Measurements from ENCODE around the gene CAPRIN2. TPM values are rescaled to one million over a fixed set of nuclear protein-coding genes. Genes with fewer than 3 reads are reported as not detected.

The CAPRIN2 gene
- total RNA-seq, result 7.8 TPM

GRCh38 chr12:30754750-30755394, at the start of gene CAPRIN2:
Gene CAPRIN2 (minus strand): TSS chr12:30754951. CDS start chr12:30753520, 1,431 bp downstream.
- DNase-seq (ENCODE audit: low read depth in 2 of 3, low spot score in 2 of 3), result peak; percentile 86 to 94 (median 92)

GRCh38 chr12:30797689-30798088, 42.9 kb upstream of the CAPRIN2 start:
- peak in 1 of 3 donors; percentile 14 for DNase-seq (ENCODE audit: low read depth in 2 of 3, low spot score in 2 of 3)

- no peak for DNase-seq (ENCODE audit: low read depth in 2 of 3, low spot score in 2 of 3)
Measured at GRCh38 chr12:30796891-30797371, 42.2 kb upstream of the CAPRIN2 start.

- DNase-seq (ENCODE audit: low read depth in 2 of 3, low spot score in 2 of 3), result peak in 1 of 3 donors; percentile 13
Measured at GRCh38 chr12:30796313-30796780, 41.6 kb upstream of the CAPRIN2 start.

- DNase-seq (ENCODE audit: low read depth in 2 of 3, low spot score in 2 of 3), result peak in 2 of 3 donors; percentile 59 to 69
Measured at GRCh38 chr12:30795410-30796312, 40.9 kb upstream of the CAPRIN2 start.

GRCh38 chr12:30794591-30795409, 40.0 kb upstream of the CAPRIN2 start:
- DNase-seq (ENCODE audit: low read depth in 2 of 3, low spot score in 2 of 3), result peak in 1 of 3 donors; percentile 47

- no peak for DNase-seq (ENCODE audit: low read depth in 2 of 3, low spot score in 2 of 3)
Measured at GRCh38 chr12:30794020-30794419, 39.3 kb upstream of the CAPRIN2 start.

GRCh38 chr12:30792648-30793499, 38.1 kb upstream of the CAPRIN2 start:
- DNase-seq (ENCODE audit: low read depth in 2 of 3, low spot score in 2 of 3), result no peak

GRCh38 chr12:30792085-30792484, 37.3 kb upstream of the CAPRIN2 start:
- no peak for DNase-seq (ENCODE audit: low read depth in 2 of 3, low spot score in 2 of 3)

- no peak for DNase-seq (ENCODE audit: low read depth in 2 of 3, low spot score in 2 of 3)
Measured at GRCh38 chr12:30788754-30789153, 34.0 kb upstream of the CAPRIN2 start.

GRCh38 chr12:30785630-30786029, 30.9 kb upstream of the CAPRIN2 start:
- DNase-seq (ENCODE audit: low read depth in 2 of 3, low spot score in 2 of 3), result no peak

GRCh38 chr12:30784508-30784907, 29.8 kb upstream of the CAPRIN2 start:
- DNase-seq (ENCODE audit: low read depth in 2 of 3, low spot score in 2 of 3), result no peak

- DNase-seq (ENCODE audit: low read depth in 2 of 3, low spot score in 2 of 3), result no peak
Measured at GRCh38 chr12:30783946-30784345, 29.2 kb upstream of the CAPRIN2 start.

GRCh38 chr12:30782316-30783173, 27.8 kb upstream of the CAPRIN2 start:
- no peak for DNase-seq (ENCODE audit: low read depth in 2 of 3, low spot score in 2 of 3)

- DNase-seq (ENCODE audit: low read depth in 2 of 3, low spot score in 2 of 3), result no peak
Measured at GRCh38 chr12:30779578-30779977, 24.8 kb upstream of the CAPRIN2 start.

GRCh38 chr12:30779178-30779577, 24.4 kb upstream of the CAPRIN2 start:
- DNase-seq (ENCODE audit: low read depth in 2 of 3, low spot score in 2 of 3), result no peak

- no peak for DNase-seq (ENCODE audit: low read depth in 2 of 3, low spot score in 2 of 3)
Measured at GRCh38 chr12:30774599-30774998, 19.8 kb upstream of the CAPRIN2 start.

- no peak for DNase-seq (ENCODE audit: low read depth in 2 of 3, low spot score in 2 of 3)
Measured at GRCh38 chr12:30769802-30770201, 15.1 kb upstream of the CAPRIN2 start.

- no peak for DNase-seq (ENCODE audit: low read depth in 2 of 3, low spot score in 2 of 3)
Measured at GRCh38 chr12:30764251-30764650, 9.5 kb upstream of the CAPRIN2 start.

Data from hematopoietic multipotent progenitor cell (in vitro differentiated cells).